Measurements from ENCODE around the gene MARK3.

The MARK3 gene

GRCh38 chr14:103526247-103526913 is 141.2 kb downstream of the MARK3 start:
- no peak for DNase-seq (ENCODE audit: low read depth)

- no peak for DNase-seq (ENCODE audit: low read depth)
Observed at GRCh38 chr14:103526914-103527248, 141.7 kb downstream of the MARK3 start.

DNA sequence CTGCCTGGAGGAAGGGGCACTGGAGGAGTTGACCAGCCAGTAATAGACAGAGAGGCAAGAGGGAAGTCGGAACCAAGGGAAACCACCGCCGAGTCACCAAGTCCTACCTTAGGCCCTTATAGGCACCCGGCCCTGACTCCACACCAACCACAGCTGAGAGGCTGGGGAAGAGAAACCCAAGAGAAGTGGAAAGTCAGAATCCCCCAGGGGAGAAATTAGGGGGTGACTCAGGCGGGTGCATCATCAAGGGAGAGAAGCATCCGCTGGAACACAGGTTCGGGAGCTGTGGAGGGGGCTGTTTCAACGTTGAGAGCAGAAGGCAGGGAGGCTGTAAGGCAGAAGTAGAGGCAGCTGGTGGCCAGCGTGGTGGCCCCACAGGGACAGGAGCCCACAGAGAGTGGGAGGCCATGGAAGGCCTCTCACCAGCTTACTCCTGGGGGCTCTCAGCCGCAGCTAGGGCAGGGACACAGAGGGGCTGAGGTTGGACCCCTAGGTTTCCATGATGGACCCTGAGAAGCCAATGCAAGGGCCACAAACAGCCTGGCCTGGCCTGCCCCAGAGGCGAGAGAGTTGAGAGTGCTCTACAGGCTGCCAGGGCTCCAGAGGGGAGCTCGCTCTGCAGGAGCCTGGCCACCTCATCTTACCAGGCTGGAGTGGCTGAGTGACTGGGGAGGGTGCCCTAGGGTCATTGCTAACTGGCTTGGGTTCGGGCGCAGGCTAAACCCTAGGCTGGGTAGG is 142.4 kb downstream of the MARK3 start:
- no peak for DNase-seq (ENCODE audit: low read depth)

- no peak for DNase-seq (ENCODE audit: low read depth)
Observed at GRCh38 chr14:103528146-103528586, 143.0 kb downstream of the MARK3 start.

DNA sequence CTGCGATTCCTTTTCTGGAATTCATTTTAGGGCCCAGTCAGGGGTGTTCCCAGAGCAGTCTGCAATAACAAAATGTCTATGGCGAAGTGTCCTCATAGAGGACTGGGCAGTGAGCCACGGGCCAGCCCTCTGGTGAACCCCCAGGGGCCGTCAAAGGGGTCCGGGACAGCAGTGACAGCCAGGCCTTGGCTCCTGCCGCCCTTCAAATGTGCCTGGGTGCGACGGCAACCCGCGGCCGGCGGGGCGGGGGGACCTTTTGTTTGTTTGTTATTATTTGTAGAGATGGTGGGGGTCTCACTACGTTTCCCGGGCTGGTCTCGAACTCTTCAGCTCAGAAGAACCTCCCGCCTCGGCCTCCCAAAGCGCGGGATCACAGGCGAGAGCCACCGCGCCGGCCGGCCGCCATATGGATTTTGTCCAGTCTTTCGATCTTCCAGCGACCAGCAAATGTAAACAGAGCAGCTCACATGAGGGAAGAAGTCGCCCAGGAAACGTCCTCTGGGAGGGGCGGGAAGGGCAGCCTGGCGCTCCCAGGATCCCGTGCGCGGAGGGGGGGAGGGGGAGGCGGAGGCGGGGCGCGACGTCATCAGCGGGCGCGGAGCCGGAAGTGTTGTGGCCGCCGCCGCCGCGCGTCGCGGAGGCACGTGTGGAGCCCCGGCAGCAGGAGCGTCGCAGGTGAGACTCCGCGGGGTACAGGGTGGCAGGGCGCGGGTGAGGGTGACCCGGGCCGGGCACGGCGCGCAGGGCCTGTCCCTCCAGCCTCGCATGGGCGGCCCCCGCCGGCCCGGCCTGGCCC is 143.6 kb downstream of the MARK3 start, which contains the start of gene TRMT61A:
Gene TRMT61A (plus strand): TSS at position 610 of the 796 bp plus-strand sequence. CDS start 783 bp downstream, outside the sequence.
- peak; percentile 70 for DNase-seq (ENCODE audit: low read depth)

- no peak for DNase-seq (ENCODE audit: low read depth)
Observed at GRCh38 chr14:103529383-103530365, 144.5 kb downstream of the MARK3 start.

DNA sequence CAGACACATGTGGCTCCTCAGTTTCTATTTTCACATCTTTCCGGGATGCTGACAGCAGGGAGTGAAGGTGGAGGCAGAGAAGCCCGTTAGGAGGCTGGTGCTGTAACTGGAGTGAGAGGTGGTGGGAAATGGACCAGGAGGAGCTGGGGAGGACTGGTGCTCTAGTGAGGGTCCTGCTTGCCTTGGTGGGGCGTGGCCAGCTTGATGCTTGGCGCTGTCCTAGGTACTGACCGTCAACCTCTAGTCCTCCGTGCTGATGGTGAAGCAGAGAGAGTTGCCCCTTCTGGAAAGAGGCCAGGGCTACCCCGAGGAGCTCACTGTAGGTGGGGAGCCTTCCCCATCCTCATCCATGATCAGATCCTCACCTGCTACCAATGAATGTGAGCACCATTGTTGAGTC is 145.2 kb downstream of the MARK3 start:
- no peak for DNase-seq (ENCODE audit: low read depth)

DNA sequence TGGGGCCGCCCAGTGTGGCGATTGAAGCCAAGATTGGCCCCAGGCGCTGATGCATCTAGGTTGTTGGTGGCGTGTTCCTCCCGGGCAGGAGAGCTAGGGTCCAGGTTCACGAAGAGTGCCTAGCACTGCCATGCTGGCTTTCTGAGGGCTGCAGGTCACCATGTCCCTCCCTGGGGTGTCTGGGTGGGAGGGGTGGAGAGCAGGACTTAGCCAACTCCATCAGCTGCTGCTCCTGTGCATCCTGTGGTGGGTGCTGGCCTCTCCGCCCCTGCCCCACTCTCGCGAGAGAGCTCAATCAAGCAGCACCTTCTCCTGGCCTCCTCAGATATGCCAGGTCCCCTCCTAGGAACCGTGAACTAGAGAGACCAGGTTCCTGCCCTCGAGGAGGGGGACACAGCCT is 145.6 kb downstream of the MARK3 start:
- DNase-seq (ENCODE audit: low read depth) = no peak

DNA sequence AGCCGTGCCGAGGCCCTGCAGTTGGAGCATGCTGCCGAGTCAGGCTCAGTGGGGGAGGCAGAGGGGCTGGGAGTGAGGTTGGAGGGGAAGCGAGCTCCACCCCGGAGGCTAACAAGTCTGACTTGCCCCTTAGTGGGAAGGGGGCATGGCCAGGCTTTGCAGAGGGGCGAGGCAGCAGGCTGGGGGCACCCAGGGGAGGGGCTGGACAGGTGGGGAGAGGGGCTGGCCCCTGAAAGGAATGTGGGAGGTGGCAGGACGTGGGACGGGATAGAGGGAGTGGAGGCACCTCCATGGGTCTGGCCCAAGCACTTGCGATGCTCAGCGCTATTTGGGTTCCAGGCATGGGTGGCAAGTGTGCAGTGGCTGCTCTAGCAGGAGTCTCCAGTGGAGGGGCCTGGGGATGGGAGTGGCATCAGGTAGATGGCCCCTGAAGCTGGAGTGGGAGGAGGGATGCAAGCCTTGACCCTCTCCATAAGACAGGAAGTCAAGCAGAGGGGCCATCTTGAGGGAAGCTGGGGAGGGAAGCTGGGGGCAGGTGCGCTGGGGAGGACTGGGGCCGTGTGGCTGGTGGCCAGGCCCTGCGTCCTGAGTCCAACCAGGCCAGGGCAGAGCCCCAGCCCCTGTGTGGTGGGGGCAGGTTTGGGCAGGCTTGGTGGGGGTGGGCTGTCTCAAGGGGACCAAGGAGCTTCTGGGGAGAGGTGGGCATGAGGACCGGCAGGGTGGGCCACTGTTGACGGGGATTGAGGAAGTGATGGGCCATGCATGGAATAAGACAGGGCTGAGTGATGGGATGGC is 146.4 kb downstream of the MARK3 start:
- DNase-seq (ENCODE audit: low read depth) = no peak

DNA sequence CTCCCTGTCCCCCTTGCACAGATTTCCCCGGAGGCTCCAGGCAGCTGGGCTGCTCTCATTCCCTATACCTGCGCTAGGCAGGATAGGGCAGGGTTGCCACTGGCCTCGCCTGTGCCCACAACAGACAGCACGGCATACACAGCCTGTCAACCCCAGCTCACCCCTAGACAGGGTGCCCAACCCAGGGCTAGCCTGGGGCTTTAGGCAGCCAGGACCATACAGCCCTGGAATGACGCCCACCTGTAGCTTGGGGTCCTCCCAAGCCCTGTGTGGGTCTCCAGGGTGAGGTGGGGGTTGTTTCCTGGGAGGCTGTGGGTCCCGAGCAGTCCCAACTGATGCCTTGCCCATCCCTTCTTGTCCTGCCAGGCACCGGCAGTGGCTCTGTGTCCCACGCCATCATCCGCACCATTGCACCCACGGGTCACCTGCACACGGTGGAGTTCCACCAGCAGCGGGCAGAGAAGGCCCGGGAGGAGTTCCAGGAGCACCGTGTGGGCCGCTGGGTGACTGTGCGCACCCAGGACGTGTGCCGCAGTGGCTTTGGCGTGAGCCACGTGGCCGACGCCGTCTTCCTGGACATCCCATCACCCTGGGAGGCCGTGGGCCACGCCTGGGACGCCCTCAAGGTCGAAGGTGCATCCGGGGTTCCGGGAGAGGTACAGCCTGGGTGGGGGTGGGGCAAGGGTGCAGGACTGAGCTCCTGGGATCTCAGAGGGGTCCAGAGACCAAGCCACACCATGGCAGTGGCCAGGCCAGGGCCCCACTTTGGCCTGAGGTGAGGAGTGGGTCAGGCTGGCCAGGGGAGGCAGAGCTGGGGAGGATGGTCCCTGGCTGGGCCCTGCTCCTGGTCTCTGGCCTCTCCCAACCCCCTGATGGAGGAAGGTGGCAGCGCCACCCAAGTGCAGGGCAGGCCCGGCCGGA is 147.3 kb downstream of the MARK3 start:
- DNase-seq (ENCODE audit: low read depth) = no peak

DNA sequence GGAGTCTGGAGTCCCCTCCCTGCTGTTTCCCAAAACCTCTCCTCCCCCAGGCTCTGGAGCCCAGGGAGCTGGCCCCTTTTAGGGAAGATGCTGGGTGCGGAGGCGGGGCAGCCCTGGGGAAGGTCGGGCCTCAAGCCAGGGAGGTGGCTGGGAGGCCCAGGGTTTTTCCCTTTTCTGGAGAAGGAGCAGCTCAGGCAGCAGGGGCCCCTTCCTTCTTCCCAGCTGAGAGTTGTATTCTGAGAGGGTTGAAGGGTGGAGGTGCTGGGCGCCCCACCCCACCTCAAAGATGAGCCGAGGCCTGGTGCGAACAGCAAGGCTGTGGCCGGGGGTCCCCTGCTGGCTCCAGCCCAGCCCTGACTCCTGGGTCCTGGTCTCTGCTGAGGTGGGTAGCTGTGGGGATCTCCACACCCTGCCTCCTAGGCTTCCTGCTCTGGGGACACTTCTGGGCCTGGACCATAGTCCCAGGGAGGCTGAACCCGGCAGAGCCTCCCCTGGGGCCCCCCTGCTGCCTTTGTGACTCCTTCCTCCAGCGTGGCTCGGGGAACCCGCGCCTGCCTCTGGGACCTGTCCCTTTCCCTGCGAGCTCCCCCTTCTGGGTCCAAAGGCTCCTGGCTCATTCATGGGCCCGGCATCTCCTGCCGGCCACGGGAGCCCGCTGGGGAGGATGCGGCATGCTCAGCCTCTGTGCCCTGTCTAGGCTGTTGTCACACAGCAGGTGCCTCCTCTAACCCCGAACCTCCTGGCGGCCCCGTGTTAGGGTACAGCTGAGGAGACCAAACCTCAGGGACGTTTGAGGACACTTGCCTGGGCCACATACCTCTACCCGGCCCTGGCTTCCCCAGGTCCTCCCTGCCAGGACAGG is 148.2 kb downstream of the MARK3 start:
- no peak for DNase-seq (ENCODE audit: low read depth)

DNA sequence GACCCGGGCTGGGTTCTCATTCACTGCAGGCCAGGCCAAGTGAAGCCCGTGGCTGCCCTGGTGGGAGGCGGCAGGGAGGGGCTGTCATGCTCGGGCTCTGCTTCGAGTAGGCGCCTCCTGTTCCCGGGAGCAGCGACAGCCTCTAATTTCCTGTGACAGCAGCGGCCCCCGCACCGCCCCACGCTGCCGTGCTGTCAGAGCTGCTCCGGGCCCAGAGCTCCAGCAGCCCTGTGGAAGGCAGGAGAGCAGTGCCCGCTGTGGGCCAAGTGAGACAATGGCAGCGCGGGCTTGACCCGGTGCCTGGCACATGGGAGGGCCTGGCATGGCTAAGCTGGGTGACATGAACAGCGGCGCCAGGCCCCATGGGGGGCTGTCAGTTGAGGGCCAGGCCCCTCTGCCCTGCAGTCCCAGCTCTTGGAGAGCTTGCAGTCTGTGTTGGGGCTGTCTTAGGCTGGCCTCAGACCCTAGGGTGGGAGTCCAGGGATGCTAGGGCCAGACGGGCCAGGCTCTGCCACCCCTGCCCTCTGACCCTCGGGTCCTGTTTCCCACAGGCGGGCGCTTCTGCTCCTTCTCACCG is 148.9 kb downstream of the MARK3 start:
- DNase-seq (ENCODE audit: low read depth) = no peak

DNA sequence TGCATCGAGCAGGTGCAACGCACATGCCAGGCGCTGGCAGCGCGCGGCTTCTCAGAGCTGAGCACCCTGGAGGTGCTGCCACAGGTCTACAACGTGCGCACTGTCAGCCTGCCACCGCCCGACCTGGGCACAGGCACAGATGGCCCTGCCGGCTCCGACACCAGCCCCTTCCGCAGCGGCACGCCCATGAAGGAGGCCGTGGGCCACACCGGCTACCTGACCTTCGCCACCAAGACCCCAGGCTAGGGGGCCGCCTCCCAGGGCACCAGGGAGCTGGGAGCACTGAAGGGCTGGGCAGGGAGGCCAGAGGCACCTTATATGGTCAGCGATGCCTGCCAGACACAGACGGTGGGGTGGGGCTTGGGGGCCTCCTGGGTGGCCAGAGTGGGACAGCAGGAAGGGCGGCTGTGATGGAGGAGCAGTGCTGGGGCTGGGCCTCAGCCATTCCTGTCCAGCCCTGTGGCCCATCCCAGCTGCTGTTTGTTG is 149.4 kb downstream of the MARK3 start:
- no peak for DNase-seq (ENCODE audit: low read depth)

GRCh38 chr14:103535081-103535890 is 150.1 kb downstream of the MARK3 start:
- no peak for DNase-seq (ENCODE audit: low read depth)

DNA sequence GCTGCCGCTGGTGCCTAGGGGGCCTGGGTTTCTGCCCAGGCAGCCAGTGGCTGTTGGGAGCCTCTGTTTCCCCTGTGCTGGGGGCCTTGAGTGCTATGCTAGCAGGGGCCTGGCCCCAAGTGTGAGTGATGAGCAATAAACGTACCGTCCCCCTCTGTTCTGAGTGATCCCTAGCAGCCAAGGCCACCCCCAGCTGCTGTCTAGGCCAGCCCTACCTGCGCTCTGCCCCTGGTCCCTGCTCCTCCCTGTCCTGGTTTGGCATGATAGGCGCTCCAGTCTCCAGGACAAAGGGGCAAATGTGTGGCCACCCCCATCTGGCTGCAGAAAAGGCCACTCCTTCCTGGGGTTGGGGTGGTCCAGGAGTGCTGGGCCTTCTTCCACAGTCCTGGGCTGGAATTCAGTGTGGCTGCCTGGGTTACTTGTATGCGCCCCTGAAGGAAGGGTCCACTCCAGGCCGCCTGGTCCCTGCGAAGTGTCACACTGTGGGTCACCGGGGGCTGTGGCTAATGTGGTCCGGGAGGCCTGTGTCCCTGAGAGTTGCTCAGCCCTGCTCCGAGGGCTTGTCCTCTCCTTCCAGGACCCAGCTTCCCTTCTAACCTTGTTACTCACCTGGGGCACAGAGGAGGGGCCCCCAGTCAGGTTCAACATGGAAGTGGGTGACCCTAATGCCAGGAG is 150.8 kb downstream of the MARK3 start:
- DNase-seq (ENCODE audit: low read depth) = no peak

- DNase-seq (ENCODE audit: low read depth) = no peak
Observed at GRCh38 chr14:103536693-103537092, 151.5 kb downstream of the MARK3 start.

All from stimulated activated CD8-positive, alpha-beta memory T cell treated with anti-CD3 and anti-CD28 coated beads, Interleukin-12 subunit alpha, Interleukin-12 subunit beta, amount 100 ng/mL, for 4 hours (primary cell).